ENCODE results near the gene C13orf46.

Gene C13orf46

DNA sequence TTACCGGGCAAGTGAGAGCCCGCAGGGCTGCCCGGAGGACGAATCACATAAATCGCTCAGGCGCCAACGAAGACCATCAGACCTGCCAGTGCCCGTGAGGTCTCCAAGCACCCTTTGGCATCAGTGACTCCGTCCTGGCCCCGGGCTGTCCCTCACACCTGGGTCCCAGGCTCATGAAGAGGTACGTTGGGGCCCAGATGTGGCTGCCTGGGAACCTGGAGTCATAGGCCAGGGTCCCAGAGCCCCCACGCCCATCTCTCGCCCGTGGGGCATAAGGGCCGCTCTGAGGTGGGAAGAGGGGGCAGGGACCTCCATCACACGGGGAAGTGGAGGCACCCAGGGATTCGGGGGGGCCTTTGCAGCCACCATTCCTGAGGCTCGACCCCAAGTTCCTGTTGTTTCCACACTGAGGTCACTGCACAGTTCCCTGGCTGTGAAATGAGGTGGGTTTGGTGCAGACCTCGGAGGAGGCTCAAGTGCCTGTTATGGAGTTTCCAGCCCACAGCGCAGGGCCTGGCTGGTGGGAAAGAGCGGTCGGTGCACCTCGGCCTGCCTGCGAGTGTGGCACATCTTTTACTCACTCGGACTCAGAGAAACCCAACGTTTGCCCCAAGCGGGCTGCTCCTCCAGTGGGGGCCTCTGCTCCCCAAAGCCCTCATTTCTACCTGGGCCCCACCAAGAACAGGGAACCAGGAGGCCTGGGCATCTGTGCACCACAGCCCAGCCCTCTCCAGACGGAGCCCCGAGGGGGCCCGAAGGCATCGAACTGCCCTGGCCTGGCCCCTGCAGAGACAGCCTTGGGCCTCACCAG is 35.9 kb upstream of the C13orf46 start:
- DNase-seq (ENCODE audit: low spot score), result no peak

DNA sequence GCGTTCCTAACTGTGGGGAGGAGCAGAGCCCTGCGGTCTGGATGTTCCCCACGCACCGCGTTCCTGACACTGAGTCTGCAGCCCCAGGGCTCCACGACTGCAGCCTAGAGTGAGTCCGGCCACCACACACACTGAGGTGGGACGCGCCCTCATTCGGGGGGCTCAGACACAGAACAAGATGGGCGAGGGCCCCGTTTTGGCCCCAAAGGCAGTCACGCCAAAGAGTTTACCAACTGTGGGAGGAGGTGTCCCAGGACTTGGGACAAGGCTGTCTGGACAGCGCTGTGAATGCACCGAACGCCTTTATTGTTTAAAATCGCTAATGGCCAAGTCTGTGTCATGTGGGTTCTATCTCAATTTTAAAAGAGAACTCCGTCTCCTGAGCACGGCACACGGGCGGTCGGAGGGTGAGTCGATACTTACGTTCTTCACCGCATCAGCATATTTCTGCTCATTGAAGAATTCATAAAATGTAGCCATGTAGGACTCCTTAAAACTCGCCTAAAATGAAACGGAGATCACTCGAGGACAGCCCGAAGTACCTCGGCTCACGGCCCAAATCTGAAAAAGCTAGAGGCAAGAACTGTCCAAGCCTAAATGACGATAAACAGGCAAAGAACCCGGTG is 35.2 kb upstream of the C13orf46 start:
- DNase-seq (ENCODE audit: low spot score), result no peak

DNA sequence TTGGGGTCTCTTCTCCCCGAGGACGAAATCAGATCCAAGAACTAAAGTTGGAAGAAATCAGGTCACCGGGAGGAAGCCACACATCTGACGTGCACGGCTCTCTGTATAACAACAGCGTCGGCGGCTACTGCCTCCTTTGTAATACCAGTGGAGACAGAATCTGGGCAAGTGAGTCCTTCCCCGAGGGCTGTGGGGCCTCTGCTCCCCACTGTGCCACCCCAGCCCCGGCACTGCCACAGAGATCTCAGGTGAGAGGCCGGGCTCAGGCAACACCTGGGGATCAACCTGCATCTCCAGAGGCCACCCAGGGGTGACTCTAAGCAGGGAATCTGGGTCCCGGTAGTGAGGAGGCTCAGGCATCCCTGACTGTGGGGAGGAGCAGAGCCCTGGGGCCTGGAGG is 33.7 kb upstream of the C13orf46 start:
- DNase-seq (ENCODE audit: low spot score), result no peak

DNA sequence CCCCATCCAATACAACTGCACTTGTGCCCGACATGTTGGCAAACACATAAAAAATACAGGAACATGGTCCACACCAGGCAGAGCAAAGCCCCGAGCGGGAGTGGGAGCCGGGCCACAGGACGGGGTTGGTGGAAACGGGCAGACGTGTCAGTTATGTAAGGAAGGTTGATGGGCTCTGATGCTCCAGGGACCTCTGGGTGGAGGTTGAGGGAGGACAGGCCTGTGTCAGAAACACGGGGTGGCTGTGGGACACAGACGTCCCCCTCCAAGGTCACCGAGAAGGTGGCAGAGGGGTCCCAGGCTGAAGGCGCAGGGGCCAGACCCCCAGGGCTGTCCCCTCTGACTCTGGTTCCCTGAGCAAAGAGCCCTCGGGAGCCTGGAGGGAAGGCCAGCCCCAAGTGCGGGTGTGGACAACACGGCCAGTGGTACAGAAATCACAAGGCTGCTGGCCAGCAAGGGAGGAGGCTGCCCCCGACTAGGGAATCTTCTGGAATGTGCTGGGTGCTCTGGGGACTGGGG is 31.4 kb upstream of the C13orf46 start:
- no peak for DNase-seq (ENCODE audit: low spot score)

DNA sequence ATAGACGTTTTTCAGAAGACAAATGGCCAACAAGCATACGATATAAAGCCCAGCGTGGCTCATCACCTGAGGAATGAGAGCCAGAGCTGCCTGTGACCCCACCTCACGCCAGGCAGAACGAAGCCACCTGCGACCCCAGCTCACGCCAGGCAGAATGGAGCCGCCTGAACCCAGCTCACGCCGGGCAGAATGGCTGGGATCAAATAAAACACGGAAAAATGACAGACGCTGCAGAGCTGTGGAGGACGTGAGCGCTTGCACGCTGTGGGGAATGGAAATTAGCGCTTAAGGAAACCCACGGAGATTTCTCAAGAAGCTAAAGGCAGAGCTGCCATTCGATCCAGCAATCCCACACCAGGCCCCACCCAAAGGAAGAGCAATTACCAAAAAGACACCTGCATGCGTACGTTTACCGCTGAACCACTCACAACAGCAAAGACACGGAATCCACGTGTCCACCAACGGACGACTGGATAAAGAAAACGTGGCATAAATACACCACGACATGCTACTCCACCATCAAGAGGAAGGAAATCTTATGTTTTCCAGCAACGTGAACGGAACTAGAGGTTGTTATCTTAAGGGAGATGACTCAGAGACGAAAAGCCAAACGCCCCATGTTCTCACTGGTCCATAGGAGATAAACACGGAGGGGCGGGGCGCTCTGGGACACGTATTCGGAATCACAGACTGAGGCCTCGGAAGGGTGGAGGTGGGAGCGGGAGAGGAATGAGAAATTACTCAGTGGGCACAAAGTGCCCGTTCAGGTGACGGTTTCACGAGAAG is 30.7 kb upstream of the C13orf46 start:
- no peak for DNase-seq (ENCODE audit: low spot score)

DNA sequence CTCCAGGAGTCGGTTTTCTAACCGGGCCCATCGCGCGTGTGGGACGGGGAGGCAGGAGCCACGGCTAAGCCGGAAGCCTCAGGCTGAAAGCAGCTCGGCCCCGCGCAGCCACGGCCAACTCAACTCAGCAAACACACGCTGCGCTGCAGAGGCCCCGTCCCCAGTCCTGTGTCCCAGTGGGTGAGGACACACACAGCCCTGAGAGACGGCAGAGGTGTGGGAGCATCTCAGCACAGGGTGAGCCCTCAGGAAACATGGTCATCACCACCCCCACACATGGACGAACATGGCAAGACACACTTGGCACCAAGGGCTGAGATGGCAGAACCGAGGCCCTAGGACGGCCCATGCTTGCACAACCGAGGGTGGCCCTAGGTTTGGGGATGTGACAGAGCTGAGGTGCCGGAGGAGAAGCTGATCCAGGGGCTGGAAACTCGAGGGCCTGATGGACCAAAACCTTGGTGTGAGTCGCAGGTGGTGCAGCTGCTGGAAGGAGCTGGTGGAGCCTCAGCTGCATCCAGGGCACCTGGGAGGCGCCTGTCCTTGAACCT is 29.0 kb upstream of the C13orf46 start:
- no peak for DNase-seq (ENCODE audit: low spot score)

DNA sequence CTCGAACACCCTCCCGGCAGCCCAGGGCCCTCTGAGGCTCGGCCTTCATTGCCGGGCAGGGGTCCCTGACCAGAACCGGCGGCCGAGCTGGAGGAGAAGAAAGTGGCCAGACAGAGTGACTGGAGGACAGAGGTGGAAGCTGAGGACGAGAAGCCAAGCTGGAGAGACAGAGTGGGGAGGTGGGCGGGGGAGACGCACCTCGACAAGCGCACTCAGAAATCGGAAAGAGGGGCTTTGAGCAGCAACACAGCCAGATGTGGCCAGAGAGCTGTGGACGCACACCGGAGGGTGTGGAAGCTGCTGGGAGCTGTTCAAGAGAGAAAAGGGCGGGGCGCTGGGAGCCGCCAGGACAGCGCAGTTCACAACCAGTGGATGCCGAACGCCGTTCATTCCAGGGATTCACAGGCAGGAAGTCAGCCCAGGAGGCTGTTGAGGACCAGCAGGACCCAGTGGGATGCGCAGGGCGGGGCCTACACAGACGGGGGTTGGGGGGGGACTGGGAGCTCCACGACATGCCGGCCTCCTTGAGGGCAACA is 28.2 kb upstream of the C13orf46 start:
- no peak for DNase-seq (ENCODE audit: low spot score)

DNA sequence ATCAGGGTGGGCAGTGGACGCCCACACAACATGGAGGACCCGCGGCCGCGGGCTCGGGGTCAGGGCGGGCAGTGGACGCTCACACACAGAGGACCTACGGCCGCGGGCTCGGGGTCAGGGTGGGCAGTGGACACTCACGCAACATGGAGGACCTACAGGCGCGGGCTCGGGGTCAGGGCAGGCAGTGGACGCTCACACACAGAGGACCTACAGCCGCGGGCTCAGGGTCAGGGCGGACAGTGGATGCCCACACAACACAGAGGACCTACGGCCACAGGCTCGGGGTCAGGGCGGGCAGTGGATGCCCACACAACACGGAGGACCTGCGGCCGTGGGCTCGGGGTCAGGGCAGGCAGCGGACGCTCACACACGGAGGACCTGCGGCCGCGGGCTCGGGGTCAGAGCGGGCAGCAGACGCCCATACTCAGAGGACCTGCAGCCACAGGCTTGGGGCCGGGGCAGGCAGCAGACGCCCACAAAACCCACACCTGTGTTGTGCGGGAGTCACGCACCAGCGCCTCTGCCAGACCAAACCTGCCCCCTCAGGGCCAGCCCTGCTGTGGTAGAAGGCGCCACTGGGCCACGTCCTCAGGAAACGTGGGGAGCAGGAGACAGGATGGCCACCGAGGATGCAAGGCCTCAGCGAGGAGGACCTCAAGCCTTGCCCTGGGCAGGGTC is 27.6 kb upstream of the C13orf46 start:
- DNase-seq (ENCODE audit: low spot score), result no peak

DNA sequence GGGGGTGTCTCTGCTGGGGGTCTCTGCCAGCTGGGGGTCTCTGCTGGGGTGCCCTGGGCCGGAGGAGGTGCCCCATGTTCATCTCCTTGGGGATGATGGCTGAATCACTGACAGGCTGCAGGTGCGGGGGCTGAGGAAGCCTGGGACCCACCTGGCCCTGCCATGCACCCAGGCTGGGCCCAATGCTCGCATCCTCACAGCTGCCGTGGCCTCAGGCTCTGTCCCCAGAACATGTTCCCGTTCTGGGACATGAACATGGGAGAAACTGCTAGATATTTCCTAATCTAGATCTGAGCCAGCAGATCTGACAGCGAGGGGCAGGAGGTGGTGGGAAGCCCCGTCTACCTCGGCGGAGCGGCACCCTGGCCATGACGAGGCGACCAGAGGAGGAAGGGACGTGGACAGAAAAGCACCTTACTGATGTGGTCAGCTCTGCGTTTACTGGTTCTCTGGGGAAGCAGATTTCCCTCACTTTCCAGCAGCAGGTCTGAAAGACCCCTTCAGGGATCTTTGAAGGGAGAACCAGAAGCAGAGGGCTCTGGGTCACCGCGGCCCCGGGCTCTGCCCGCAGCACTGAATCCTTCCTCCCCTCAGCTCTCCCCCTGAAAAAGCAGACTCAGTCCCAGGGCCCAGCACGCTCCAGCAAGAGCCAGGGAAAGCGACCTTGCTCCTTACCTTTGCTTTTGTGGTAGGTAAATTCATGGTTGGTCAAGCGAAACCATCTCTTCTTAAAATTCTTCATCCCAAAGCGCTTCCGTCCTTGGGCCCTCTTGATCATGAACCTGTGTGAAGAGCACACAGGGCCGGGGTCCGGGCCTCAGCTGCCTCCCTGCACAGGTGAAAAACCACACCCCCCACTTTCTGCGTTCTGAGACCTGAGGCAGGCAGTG is 26.5 kb upstream of the C13orf46 start:
- no peak for DNase-seq (ENCODE audit: low spot score)

DNA sequence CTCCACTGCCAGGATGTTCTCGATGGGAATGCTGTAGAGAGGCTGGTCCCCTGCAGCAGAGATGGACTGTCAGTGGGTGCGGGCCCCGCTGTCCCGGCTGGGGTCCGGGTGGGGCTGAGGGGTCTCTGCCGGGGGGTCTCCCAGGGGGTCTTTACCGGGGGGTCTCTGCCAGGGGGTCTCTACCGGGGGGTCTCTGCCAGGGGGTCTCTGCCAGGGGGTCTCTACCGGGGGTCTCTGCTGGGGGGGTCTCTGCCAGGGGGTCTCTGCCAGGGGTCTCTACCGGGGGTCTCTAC is 25.7 kb upstream of the C13orf46 start:
- no peak for DNase-seq (ENCODE audit: low spot score)

DNA sequence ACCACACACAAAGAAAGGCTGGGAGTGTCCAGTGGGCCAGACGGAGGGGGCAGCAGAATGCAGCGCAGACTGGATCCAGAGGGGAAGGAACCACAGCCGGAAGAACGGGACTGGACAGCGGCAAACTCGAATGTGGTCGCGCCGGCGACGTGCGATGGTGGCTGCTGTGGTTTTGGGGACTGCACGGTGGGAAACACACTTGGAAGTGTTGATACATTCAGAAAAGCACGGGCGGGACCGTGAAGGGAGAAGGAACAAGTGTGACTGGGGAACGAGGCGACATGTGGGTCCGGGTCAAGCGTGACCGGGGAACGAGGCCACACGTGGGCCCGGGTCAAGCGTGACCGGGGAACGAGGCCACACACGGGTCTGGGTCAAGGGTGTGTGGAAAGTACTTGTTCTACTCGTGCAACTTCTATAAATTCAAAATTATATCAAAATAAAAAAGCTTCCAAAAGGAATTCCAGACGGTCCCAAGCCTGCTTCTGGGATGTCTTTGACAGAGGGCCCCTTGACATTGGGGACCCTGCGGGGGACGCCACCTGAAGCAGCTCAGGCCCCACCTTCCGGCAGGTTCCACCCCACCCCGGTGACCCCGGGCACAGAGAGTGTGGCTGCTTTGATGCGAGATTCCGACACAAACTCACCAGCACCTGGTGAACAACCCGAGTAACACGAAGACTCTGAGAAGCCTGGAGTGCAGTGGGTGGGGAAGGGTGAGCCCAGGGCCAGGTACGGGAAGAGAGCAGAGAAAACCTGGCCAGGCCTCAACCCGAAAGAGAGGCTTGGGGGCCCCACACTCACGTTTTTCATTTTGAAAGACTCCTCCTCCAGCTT is 25.1 kb upstream of the C13orf46 start:
- DNase-seq (ENCODE audit: low spot score), result no peak

DNA sequence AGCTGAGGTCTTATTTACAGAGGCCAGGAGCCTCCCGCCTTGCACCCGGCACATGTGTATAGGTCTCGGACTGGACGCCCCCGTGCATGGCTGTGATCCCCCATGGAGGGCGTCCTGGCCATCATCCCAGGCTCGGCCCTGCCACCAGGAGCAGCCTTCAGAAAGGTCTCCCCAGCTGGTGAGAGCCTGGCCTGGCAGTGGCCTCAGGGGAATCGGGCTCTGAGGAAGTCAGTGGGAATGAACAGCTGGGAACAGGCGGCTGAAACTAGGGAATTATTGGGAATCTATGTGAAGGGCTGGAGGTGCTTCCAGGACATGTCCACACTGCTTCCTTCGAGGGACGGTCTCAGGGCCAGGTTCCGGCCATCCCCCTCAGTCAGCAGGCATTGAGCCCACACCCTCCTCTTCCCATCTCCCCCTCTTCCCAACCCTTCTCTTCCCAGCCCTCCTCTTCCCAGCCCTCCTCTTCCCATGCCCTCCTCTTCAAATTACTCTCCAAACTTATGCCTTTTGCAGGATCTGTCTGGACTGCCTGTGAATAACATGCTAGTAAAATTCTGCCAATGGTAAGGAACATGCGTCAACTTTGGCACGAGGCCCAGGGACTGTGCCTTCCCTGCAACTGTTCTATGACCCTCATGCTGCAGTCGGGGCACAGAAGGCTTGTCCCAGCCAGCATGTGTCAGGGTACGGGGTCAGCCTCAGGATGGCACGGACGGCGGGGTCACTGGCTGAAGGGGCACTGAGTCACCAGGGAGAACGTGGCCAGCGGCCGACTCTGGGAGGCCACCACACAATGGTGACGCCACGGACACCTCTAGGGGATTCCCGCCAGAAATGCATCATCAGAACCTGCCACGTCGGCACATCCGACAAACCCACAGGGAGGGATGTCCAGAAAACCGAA is 24.2 kb upstream of the C13orf46 start:
- DNase-seq (ENCODE audit: low spot score), result no peak

DNA sequence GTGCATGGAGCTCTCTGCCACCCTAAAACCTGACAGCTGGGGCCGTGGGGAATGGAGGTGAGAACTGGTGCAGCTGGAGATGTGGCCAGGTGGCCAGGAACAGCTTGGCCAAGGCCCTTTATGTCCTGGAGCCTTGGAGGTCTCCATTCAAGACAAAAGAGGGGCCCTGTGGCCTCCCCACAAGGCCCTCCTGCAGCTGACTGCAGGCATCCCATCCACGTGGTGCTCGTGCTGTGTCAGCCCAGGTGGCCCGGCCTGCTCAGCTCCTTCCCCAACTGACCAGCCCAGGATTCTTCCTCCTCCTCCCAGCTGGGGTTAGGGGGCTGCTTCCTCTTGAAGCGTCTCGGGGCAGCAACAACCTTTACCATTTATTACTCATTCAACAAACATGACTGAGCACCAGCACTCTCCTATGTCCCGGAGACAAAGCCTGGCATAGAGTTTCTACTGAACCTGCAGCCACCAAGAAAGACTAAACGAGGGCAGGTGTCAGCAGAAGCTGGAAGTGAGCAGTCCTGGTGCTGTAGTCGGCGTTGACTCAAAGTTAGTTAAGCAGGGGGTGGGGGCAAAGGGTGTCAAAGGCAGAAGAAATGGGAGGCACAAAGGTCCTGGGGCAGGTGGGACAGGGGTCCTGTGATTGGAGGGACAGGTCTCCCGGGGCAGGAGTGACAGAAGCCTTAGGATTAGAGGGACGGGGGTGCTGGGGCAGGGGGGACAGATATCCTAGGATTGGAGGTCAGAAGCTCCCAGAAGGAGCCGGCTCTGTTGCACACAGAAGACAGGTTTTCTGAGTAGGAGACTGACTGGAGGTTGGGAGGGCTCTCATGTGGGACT is 23.3 kb upstream of the C13orf46 start:
- no peak for DNase-seq (ENCODE audit: low spot score)

DNA sequence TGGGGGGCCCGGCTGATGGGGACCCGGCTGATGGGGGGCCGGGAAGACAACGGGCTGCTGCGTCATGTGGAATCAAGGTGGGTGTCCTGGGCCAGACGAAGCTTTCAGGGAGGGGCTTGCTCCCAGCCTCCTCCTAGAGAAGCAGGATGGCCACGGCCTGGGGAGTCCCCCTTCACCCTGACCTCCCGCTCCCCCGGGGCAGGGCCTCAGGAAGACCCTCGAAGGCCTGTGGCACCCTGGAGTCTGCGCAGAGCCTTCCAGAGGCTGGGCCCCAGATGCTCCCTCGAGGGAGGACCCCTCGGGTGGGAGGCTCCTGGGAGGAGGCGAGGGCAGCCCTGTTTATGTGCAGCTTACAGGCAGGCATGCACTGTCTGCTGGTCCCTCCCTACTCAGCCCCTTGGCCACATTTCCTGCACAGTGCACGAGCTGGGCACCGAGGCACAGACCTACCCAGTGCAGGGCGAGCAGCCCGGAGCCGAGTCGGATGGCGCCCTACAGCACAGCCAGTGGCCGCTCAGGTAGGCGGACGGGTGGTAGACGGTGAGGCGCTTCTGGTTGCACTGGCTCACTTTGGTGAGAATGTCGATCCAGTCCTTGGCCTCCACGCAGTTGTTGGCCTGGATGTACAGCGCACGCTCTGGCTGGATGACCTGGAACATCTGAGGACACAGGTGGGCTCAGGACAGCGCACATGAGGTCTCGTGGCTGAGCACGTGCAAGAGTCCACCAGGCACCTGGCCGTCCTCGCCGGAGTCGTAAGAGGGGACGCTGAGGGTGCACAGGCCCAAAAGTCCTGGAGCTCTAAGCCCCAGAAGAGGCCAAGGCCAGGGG is 22.4 kb upstream of the C13orf46 start:
- no peak for DNase-seq (ENCODE audit: low spot score)

DNA sequence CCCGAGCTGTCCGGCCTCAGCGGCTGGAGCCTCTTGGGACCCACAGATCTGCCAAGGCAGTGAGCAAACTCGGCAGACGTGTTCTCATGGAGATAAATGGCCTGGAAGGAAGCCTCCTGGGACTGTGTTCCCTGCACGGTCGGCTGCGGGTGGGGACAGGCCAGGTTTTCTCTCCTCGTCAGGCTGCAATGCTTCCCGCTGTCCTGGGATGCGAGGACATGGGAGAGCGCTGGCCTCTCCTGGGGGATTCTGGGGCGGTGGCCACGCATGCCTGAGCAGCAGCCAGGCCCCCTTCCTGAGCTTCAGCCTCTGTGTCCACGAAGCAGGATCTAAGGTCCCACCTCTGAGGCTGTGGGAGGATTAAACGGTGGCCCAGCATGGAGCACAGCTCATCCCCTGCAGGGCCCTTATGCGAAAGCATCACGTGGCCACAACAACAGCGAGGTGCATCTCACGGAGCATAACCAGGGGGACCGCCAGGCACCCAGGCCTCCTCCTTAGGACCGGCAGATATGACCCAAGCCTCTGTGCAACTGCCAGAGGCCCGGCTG is 21.2 kb upstream of the C13orf46 start:
- DNase-seq (ENCODE audit: low spot score), result no peak

DNA sequence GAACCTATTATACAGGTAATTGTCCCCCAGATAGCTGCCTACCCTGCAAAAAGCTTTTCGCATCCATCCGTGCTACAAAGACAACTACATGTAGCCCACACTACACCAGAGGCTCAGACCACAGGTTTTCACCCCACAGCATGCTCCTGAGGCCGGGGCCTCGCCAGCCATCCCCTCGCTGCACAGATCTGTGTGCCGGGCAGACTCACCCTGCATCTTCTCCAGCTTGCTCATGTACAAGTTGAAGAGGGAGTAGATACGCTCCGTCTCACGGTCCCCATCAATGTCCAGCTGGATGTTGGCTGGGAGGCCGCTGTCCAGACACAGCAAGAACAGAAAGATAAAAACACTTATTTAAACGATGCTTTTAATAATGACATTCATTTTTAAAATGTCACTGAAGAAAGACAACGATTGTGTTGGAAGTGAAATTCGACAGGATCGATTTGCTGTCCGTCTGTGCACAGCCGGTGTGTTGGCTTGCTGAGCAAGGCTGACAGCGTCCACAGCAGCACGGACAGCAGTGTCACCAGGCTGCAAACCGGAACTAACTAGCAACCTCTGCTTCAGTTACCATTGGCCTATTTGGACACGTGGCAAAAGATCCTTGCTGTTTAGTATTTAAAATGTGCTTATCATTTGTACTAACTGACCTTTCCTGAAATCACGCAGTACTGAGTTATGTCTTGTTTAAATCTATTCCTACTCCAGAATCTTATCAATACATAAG is 18.6 kb upstream of the C13orf46 start:
- no peak for DNase-seq (ENCODE audit: low spot score)
